ENCODE measurements around the gene G6PC1. TPM values are rescaled to one million over a fixed set of nuclear protein-coding genes. Genes with fewer than 3 reads are reported as not detected.
"Not testable (repeated sequence)": the region's sequence is repeated elsewhere in the genome, so short reads cannot be mapped to it uniquely, and the experiment has no call there.

The G6PC1 gene
- total RNA-seq, 1 experiment from 2014 or later, result not detected

- POLR2A ChIA-PET, result not testable (repeated sequence)
These were observed 16.0 kb downstream of the G6PC1 start for GRCh38 chr17:42916388-42917235.

GRCh38 chr17:42917236-42917603, 16.6 kb downstream of the G6PC1 start:
- no TSS peak for BruUV-seq (replicated peaks)
- Mint-ChIP-seq H3K4me1 (ENCODE audit: low read depth, unreplicated experiment) (no peaks in the 10 kb centered on the region), H3K27ac (ENCODE audit: unreplicated experiment) (no peak overlapping the region), H3K4me3 (ENCODE audit: unreplicated experiment) (no peak overlapping the region), H3K27me3 (ENCODE audit: insufficient read depth, unreplicated experiment) (no peaks in the 10 kb centered on the region), H3K36me3 (ENCODE audit: insufficient read depth, unreplicated experiment) (peaks cover 5% of the 10 kb centered on the region), H3K9me3 (ENCODE audit: unreplicated experiment) (no peaks in the 10 kb centered on the region)
- ChIA-PET CTCF (interaction anchor here (0.6 kb wide), 1 partner anchor 10 kb away, joined by 3 read pairs; no protein-coding TSS in a partner anchor), POLR2A (no interaction called here)
- intact Hi-C loops (cut with micrococcal nuclease; ENCODE audit: unreplicated experiment), result no loop called here
- no peak for TF ChIP-seq CTCF (IDR thresholded peaks at IDR 0.05; ENCODE audit: insufficient read depth in 1 of 2, low read depth in 1 of 2, low read length in 1 of 2, severe bottlenecking in 1 of 2, unreplicated experiment in 1 of 2)
- H3K27me3 ChIP-seq (replicated peaks; ENCODE audit: control insufficient read depth, insufficient read depth, low read length), result no peaks in the 10 kb centered on the region
- H3K9me3 ChIP-seq, result no peaks in the 10 kb centered on the region
- peaks cover 14% of the 10 kb centered on the region for H3K4me1 ChIP-seq
- H3K36me3 ChIP-seq (ENCODE audit: control insufficient read depth, insufficient read depth, low read length), result no peaks in the 10 kb centered on the region
- H3K4me3 ChIP-seq (ENCODE audit: low read depth, low read length), result no peak overlapping the region
- DNase-seq, result no peak

More at GRCh38 chr17:42916388-42917235, 16.0 kb downstream of the G6PC1 start:
- H3K4me1 Mint-ChIP-seq (ENCODE audit: low read depth, unreplicated experiment); H3K9me3 ChIP-seq; H3K36me3 ChIP-seq (ENCODE audit: control insufficient read depth, insufficient read depth, low read length); H3K27me3 ChIP-seq (replicated peaks; ENCODE audit: control insufficient read depth, insufficient read depth, low read length); H3K4me3 Mint-ChIP-seq (ENCODE audit: unreplicated experiment); CTCF ChIA-PET; BruUV-seq (replicated peaks); H3K27me3 Mint-ChIP-seq (ENCODE audit: insufficient read depth, unreplicated experiment); DNase-seq; intact Hi-C loops (cut with micrococcal nuclease; ENCODE audit: unreplicated experiment); H3K36me3 Mint-ChIP-seq (ENCODE audit: insufficient read depth, unreplicated experiment); H3K4me3 ChIP-seq (ENCODE audit: low read depth, low read length); H3K9me3 Mint-ChIP-seq (ENCODE audit: unreplicated experiment); H3K27ac Mint-ChIP-seq (ENCODE audit: unreplicated experiment): not testable (repeated sequence)
- peaks cover 14% of the 10 kb centered on the region for H3K4me1 ChIP-seq

- DNase-seq, result peak in 1 of 2 experiments; percentile 23
- H3K27me3 Mint-ChIP-seq (ENCODE audit: insufficient read depth, unreplicated experiment), result no peaks in the 10 kb centered on the region
- no peak overlapping the region for H3K4me3 Mint-ChIP-seq (ENCODE audit: unreplicated experiment)
- Histone ChIP-seq H3K4me1 (peaks cover 12% of the 10 kb centered on the region), H3K36me3 (ENCODE audit: control insufficient read depth, insufficient read depth, low read length) (no peaks in the 10 kb centered on the region), H3K9me3 (no peaks in the 10 kb centered on the region), H3K27me3 (replicated peaks; ENCODE audit: control insufficient read depth, insufficient read depth, low read length) (no peaks in the 10 kb centered on the region), H3K4me3 (ENCODE audit: low read depth, low read length) (no peak overlapping the region)
- H3K9me3 Mint-ChIP-seq (ENCODE audit: unreplicated experiment), result no peaks in the 10 kb centered on the region
- intact Hi-C loops (cut with micrococcal nuclease; ENCODE audit: unreplicated experiment), result no loop called here
- TF ChIP-seq CTCF (IDR thresholded peaks at IDR 0.05; ENCODE audit: insufficient read depth in 1 of 2, low read depth in 1 of 2, low read length in 1 of 2, severe bottlenecking in 1 of 2, unreplicated experiment in 1 of 2), result no peak
- ChIA-PET POLR2A (interaction anchor here (0.7 kb wide), 1 partner anchor 10 kb away, joined by 3 read pairs; no protein-coding TSS in a partner anchor), CTCF (interaction anchor here (0.6 to 2.0 kb wide), 4 partner anchors 10 to 36 kb away, joined by 3 to 7 read pairs (median 4); no protein-coding TSS in a partner anchor)
- H3K27ac Mint-ChIP-seq (ENCODE audit: unreplicated experiment), result no peak overlapping the region
- no TSS peak for BruUV-seq (replicated peaks)
- peaks cover 5% of the 10 kb centered on the region for H3K36me3 Mint-ChIP-seq (ENCODE audit: insufficient read depth, unreplicated experiment)
- H3K4me1 Mint-ChIP-seq (ENCODE audit: low read depth, unreplicated experiment), result no peaks in the 10 kb centered on the region
These were observed 18.4 kb downstream of the G6PC1 start for GRCh38 chr17:42918902-42919521.

GRCh38 chr17:42919522-42920077, 19.0 kb downstream of the G6PC1 start:
- intact Hi-C loops (cut with micrococcal nuclease; ENCODE audit: unreplicated experiment); BruUV-seq (replicated peaks); H3K4me3 ChIP-seq (ENCODE audit: low read depth, low read length); H3K4me3 Mint-ChIP-seq (ENCODE audit: unreplicated experiment); H3K36me3 Mint-ChIP-seq (ENCODE audit: insufficient read depth, unreplicated experiment); H3K36me3 ChIP-seq (ENCODE audit: control insufficient read depth, insufficient read depth, low read length); DNase-seq; H3K9me3 Mint-ChIP-seq (ENCODE audit: unreplicated experiment); H3K9me3 ChIP-seq; H3K4me1 Mint-ChIP-seq (ENCODE audit: low read depth, unreplicated experiment); H3K4me1 ChIP-seq; H3K27me3 Mint-ChIP-seq (ENCODE audit: insufficient read depth, unreplicated experiment); H3K27me3 ChIP-seq (replicated peaks; ENCODE audit: control insufficient read depth, insufficient read depth, low read length); H3K27ac Mint-ChIP-seq (ENCODE audit: unreplicated experiment): not testable (repeated sequence)
- ChIA-PET CTCF (interaction anchor here (0.6 to 2.0 kb wide), 4 partner anchors 10 to 37 kb away, joined by 3 to 7 read pairs (median 4); no protein-coding TSS in a partner anchor), POLR2A (interaction anchor here (0.7 kb wide), 1 partner anchor 10 kb away, joined by 3 read pairs; no protein-coding TSS in a partner anchor)
